ENCODE results near the gene FARP1. TPM values are rescaled to one million over a fixed set of nuclear protein-coding genes. Genes with fewer than 3 reads are reported as not detected.

Gene FARP1
- total and polyA plus RNA-seq, 10 of the 15 experiments (the other 5 are each of a cell fraction or from before 2014, with no cell fraction given), result 0.17 to 6.9 (median 0.68) TPM

- intact Hi-C loops (cut with micrococcal nuclease; ENCODE audit: unreplicated experiment), result loop anchor here (1.0 kb wide), 1 partner anchor 27 kb away; no protein-coding TSS in a partner anchor
- peak; percentile 16; the same call in 2 of the 3 replicates for ATAC-seq
- no peak for TF ChIP-seq ZNF622 (IDR thresholded peaks at IDR 0.05)
- TF ChIP-seq RELA (IDR thresholded peaks at IDR 0.05; ENCODE audit: borderline replicate concordance, partially characterized antibody), result no peak
- TF ChIP-seq SIX5 (IDR thresholded peaks at IDR 0.05; ENCODE audit: low read depth, low read length, severe bottlenecking), result no peak
- no peak for TF ChIP-seq BCL11A (IDR thresholded peaks at IDR 0.05; ENCODE audit: low read depth, low read length)
- peak in 1 of 2 experiments; percentile 17; a peak in 1 of 4 replicates for TF ChIP-seq BHLHE40 (IDR thresholded peaks at IDR 0.05; ENCODE audit: borderline replicate concordance in 1 of 2, low read depth in 2 of 2, low read length in 1 of 2)
- TF ChIP-seq FOS (IDR thresholded peaks at IDR 0.05; ENCODE audit: borderline replicate concordance, extremely low read depth, insufficient read length), result no peak
- TF ChIP-seq STAT3 (IDR thresholded peaks at IDR 0.05; ENCODE audit: low read depth, low read length), result no peak
- TF ChIP-seq CHD2 (IDR thresholded peaks at IDR 0.05; ENCODE audit: borderline replicate concordance, low read depth, low read length), result no peak
- TF ChIP-seq CHD1 (IDR thresholded peaks at IDR 0.05; ENCODE audit: low read depth, low read length), result no peak
- TF ChIP-seq RFX5 (IDR thresholded peaks at IDR 0.05; ENCODE audit: low read depth, low read length), result no peak
- no peak for TF ChIP-seq NR2C1 (IDR thresholded peaks at IDR 0.05)
- 0 out of 2 replicates have a peak, but pooled peaks have one; percentile 9 for TF ChIP-seq MTA3 (IDR thresholded peaks at IDR 0.05; ENCODE audit: borderline replicate concordance, low read length)
- TF ChIP-seq EGR1 (IDR thresholded peaks at IDR 0.05; ENCODE audit: borderline replicate concordance in 1 of 2, low read depth in 2 of 2, low read length in 2 of 2), result peak in 1 of 2 experiments; percentile 43; a peak in 1 of 3 replicates
- no peak for TF ChIP-seq ELK1 (IDR thresholded peaks at IDR 0.05; ENCODE audit: low read depth, low read length)
- no peak for TF ChIP-seq YY1 (IDR thresholded peaks at IDR 0.05; ENCODE audit: low read depth, low read length)
- TF ChIP-seq TCF12 (IDR thresholded peaks at IDR 0.05; ENCODE audit: low read depth, low read length), result peak; percentile 64; the same call in 1 of the 2 replicates
- TF ChIP-seq RCOR1 (conservative IDR thresholded peaks at IDR 0.05; ENCODE audit: low read depth, low read length), result no peak
- TF ChIP-seq SP1 (IDR thresholded peaks at IDR 0.05; ENCODE audit: low read depth, low read length), result no peak
- no peak for TF ChIP-seq YBX1 (IDR thresholded peaks at IDR 0.05)
- TF ChIP-seq BRCA1 (IDR thresholded peaks at IDR 0.05; ENCODE audit: low read depth, low read length), result no peak
- TF ChIP-seq POLR2AphosphoS5 (IDR thresholded peaks at IDR 0.05; ENCODE audit: low read length), result no peak
- no peak for TF ChIP-seq EZH2 (IDR thresholded peaks at IDR 0.05; ENCODE audit: borderline replicate concordance, control insufficient read depth, low read depth, low read length)
- no peak for TF ChIP-seq SPI1 (IDR thresholded peaks at IDR 0.05; ENCODE audit: borderline replicate concordance, insufficient read depth, low read depth, low read length)
Measured at GRCh38 chr13:98503175-98504028, 360.5 kb downstream of the FARP1 start.

More at GRCh38 chr13:98503175-98504028, 360.5 kb downstream of the FARP1 start:
- H3K27ac ChIP-seq (ENCODE audit: control insufficient read depth, insufficient read depth), result peak overlapping the region; percentile 49
- FAIRE-seq (no peak), DNase-seq (ENCODE audit: low read depth, low spot score) (no peak)
- 63% methylated on average over 10 of the region's 10 CpGs for WGBS (ENCODE audit: insufficient coverage, insufficient replicate concordance, low lambda C conversion rate, missing lambda C conversion rate)
- H3K27me3 ChIP-seq (replicated peaks in 1 of 2; ENCODE audit: control insufficient read depth in 2 of 2, insufficient read depth in 2 of 2, low read length in 1 of 2), result no peaks in the 10 kb centered on the region
- in situ Hi-C loops (cut with MboI), result no loop called here
- peak overlapping the region; percentile 15; the same call in 1 of the 2 replicates for H3K4me3 ChIP-seq
- POLR2A ChIA-PET, result interaction anchor here (0.5 to 3.4 kb wide), 11 partner anchors 10 to 1070 kb away, joined by 3 to 25 read pairs (median 4); partner anchors contain the start of gene RAP2A
- RAD21 ChIA-PET (ENCODE audit: unreplicated experiment), result interaction anchor here (1.0 to 4.0 kb wide), 12 partner anchors 12 to 150 kb away, joined by 3 to 37 read pairs (median 10); partner anchors contain the start of gene STK24
- H2AFZ ChIP-seq (ENCODE audit: control insufficient read depth, low read depth, low read length), result no peak overlapping the region
- CTCF ChIA-PET, result interaction anchor here (0.6 to 4.2 kb wide), 12 partner anchors 12 to 496 kb away, joined by 3 to 21 read pairs (median 4); no protein-coding TSS in a partner anchor
- peaks cover 91% of the 10 kb centered on the region for H3K79me2 ChIP-seq (ENCODE audit: control insufficient read depth, insufficient read depth, low read length)
- BruUV-seq (replicated peaks), result no TSS peak
- H3K4me1 ChIP-seq (ENCODE audit: control insufficient read depth, insufficient read depth, low read length), result peaks cover 67% of the 10 kb centered on the region
- H4K20me1 ChIP-seq (ENCODE audit: control insufficient read depth, insufficient read depth), result peaks cover 7% of the 10 kb centered on the region; the same call in 1 of the 2 replicates
- H3K4me2 ChIP-seq (ENCODE audit: control insufficient read depth, insufficient read depth), result peak overlapping the region; percentile 51
- SMC1A ChIA-PET (ENCODE audit: uncharacterized antibody, unreplicated experiment), result interaction anchor here (1.0 to 6.3 kb wide), 21 partner anchors 9 to 150 kb away, joined by 3 to 50 read pairs (median 6); no protein-coding TSS in a partner anchor
- H3K9ac ChIP-seq (ENCODE audit: control insufficient read depth, insufficient read depth, low read length), result no peak overlapping the region; the same call in 1 of the 2 replicates
- H3K36me3 ChIP-seq (ENCODE audit: control insufficient read depth in 2 of 2, insufficient read depth in 2 of 2, low read length in 1 of 2), result peaks cover 11% of the 10 kb centered on the region in 2 experiments; a peak in 3 of 4 replicates
- no peaks in the 10 kb centered on the region for H3K9me3 ChIP-seq (replicated peaks; ENCODE audit: control insufficient read depth, insufficient read depth, low read length)
